HAP-1 (cell line): ENCODE measurements around the gene POGZ.
A peak's percentile ranks its signal among the peaks of the same experiment; 100 is the strongest.
"Not testable (repeated sequence)": the region's sequence is repeated elsewhere in the genome, so short reads cannot be mapped to it uniquely, and the experiment has no call there.

Experiments used
- DNase-seq, 2 experiments: peaks; one replicate each; pipeline ENCODE4 v3.0.0-alpha.2; 2016 to 2020; ENCODE audit warnings: low spot score in 2 of 2
- H3K27me3 ChIP-seq: fragments of 250-450 bp; sonication (Bioruptor Pico); 2 replicates; pipeline ENCODE4 v1.5.1; 2020; ENCODE audit warnings: low read depth, mild to moderate bottlenecking, moderate library complexity
- H3K36me3 ChIP-seq: fragments of 250-450 bp; sonication (Bioruptor Pico); replicated peaks from 2 replicates; pipeline ENCODE4 v1.5.1; 2020; ENCODE audit warnings: mild to moderate bottlenecking
- H3K4me1 ChIP-seq: fragments of 250-450 bp; sonication (Bioruptor Pico); 2 replicates; pipeline ENCODE4 v1.5.1; 2020; ENCODE audit warnings: mild to moderate bottlenecking
- H3K4me3 ChIP-seq: fragments of 250-450 bp; sonication (Bioruptor Pico); 2 replicates; pipeline ENCODE4 v1.5.1; 2020; ENCODE audit warnings: mild to moderate bottlenecking, moderate library complexity
- H3K9me3 ChIP-seq: fragments of 250-450 bp; sonication (Bioruptor Pico); 2 replicates; pipeline ENCODE4 v1.5.1; 2020; ENCODE audit warnings: mild to moderate bottlenecking, moderate library complexity
- in situ Hi-C: fragments of 300-500 bp; cut with MboI; formaldehyde crosslinking; loops from 3 replicates; pipeline ENCODE4 v1.14.3; 2020; ENCODE audit warnings: low sequenced_read_pairs, inconsistent platforms, mixed read lengths

The POGZ gene

DNA sequence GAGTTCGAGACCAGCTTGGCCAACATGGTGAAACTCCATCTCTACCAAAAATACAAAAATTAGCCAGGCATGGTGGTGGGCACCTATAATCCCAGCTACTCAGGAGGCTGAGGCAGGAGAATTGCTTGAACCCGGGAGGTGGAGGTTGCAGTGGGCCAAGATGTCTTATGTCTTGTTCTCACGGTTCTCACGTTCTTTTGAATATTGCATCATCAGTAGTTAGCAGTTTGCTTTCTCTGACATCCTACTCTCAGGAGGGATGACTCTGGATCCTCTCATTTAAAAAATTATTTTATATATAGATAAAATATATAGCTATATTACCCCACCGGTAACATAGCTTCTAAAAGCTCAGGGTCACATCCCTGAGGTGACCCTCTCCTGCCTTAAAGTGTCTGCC lies 63.0 kb downstream of the POGZ start:
- H3K27me3 ChIP-seq, DNase-seq, in situ Hi-C loops, H3K4me1 ChIP-seq, H3K9me3 ChIP-seq, H3K4me3 ChIP-seq: not testable (repeated sequence)
- H3K36me3 ChIP-seq: peaks cover 11% of the 10 kb centered on the region

DNA sequence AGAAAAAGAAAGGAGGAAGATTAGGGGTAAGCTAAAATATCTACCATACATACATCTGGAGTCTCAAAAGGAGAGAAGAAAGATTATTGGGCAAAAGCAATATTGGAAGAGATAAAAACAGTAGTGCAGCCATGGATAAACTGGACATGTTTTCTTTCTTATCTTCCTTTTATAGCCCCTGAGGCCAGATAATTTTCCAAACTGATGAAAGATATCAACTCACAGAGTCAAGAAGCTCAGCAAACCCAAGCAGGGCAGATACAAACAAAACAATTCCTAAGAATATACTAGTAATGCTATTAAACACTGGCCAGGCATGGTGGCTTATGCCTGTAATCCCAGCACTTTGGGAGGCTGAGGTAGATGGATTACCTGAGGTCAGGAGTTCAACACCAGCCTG lies 65.7 kb downstream of the POGZ start:
- in situ Hi-C loops: no loop called here
- H3K9me3 ChIP-seq: no peaks in the 10 kb centered on the region
- no peaks in the 10 kb centered on the region for H3K4me1 ChIP-seq
- no peak overlapping the region for H3K4me3 ChIP-seq
- H3K27me3 ChIP-seq: peaks cover 4% of the 10 kb centered on the region; the same call in 1 of the 2 replicates
- no peak for DNase-seq
- no peaks in the 10 kb centered on the region for H3K36me3 ChIP-seq

DNA sequence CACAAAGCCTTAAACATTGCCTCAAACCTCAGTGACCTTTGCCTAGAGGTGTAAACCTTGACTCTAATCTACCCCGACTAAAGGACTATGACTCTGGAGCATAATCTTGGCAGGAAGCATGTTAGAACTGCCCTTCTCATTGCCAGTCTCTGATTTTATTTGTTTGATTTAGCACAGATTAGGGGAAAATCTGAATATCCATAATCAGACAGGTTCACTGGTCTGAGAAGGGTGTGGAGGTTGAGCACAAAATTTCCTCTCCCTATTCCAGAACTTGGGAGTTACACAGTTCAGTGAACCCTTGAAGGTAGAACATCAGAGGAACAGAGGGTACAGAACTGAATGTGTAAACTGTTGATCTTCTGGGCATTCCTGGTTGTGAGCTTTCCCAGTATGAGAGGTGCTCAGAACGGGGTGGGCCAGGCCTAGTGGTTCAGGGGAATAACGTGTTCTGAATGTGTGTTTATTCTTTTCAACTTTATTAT lies 68.2 kb downstream of the POGZ start:
- peaks cover 4% of the 10 kb centered on the region; the same call in 1 of the 2 replicates for H3K27me3 ChIP-seq
- no peak overlapping the region for H3K4me3 ChIP-seq
- H3K9me3 ChIP-seq: no peaks in the 10 kb centered on the region
- in situ Hi-C loops: no loop called here
- no peak for DNase-seq
- no peaks in the 10 kb centered on the region for H3K4me1 ChIP-seq
- H3K36me3 ChIP-seq: no peaks in the 10 kb centered on the region

GRCh38 chr1:151390221-151391078 lies 68.8 kb downstream of the POGZ start:
- in situ Hi-C loops: not testable (repeated sequence)

GRCh38 chr1:151386002-151386401 lies 73.3 kb downstream of the POGZ start:
- Histone ChIP-seq H3K4me3 (no peak overlapping the region), H3K4me1 (no peaks in the 10 kb centered on the region), H3K27me3 (no peaks in the 10 kb centered on the region), H3K9me3 (no peaks in the 10 kb centered on the region), H3K36me3 (no peaks in the 10 kb centered on the region)
- in situ Hi-C loops: no loop called here
- DNase-seq: no peak

More at GRCh38 chr1:151390221-151391078, 68.8 kb downstream of the POGZ start:
- H3K27me3 ChIP-seq, H3K36me3 ChIP-seq, DNase-seq, H3K4me1 ChIP-seq, H3K9me3 ChIP-seq, H3K4me3 ChIP-seq: not testable (repeated sequence)

DNA sequence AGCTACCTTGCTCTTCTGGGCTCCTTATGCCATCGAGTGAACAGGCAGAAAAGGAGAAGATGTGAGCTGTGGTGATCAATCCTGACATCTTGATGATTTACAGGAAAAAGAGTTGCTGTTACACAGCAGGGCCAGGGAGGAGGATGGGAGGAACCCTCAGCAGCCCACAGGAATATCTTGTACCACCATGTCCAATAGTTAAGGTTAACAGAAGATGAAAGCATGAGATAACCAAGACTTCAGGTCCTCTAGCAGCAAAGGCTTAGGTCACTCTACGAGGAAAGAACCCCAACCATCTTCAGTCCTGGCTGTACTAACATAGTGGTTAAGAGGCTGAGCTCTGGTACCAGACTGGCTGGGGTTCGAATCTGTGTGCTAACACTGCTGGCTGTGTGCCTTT lies 74.7 kb downstream of the POGZ start:
- no peaks in the 10 kb centered on the region for H3K4me1 ChIP-seq
- no peaks in the 10 kb centered on the region for H3K36me3 ChIP-seq
- no peak for DNase-seq
- H3K27me3 ChIP-seq: no peaks in the 10 kb centered on the region
- H3K9me3 ChIP-seq: no peaks in the 10 kb centered on the region
- in situ Hi-C loops: no loop called here
- H3K4me3 ChIP-seq: no peak overlapping the region

GRCh38 chr1:151377150-151377884 lies 82.0 kb downstream of the POGZ start:
- H3K36me3 ChIP-seq: no peaks in the 10 kb centered on the region

GRCh38 chr1:151373196-151373595 lies 86.1 kb downstream of the POGZ start:
- H3K9me3 ChIP-seq: no peaks in the 10 kb centered on the region
- in situ Hi-C loops: no loop called here
- DNase-seq: no peak
- no peak overlapping the region for H3K4me3 ChIP-seq
- 0 out of 2 replicates have a peak, but pooled peaks cover 2% of the 10 kb centered on the region for H3K4me1 ChIP-seq
- H3K27me3 ChIP-seq: no peaks in the 10 kb centered on the region
- no peaks in the 10 kb centered on the region for H3K36me3 ChIP-seq

More at GRCh38 chr1:151377150-151377884, 82.0 kb downstream of the POGZ start:
- Histone ChIP-seq H3K4me1 (no peaks in the 10 kb centered on the region), H3K4me3 (no peak overlapping the region), H3K27me3 (no peaks in the 10 kb centered on the region), H3K9me3 (no peaks in the 10 kb centered on the region)
- peak in 1 of 2 experiments; percentile 12 for DNase-seq
- in situ Hi-C loops: no loop called here

GRCh38 chr1:151372058-151372934 lies 87.0 kb downstream of the POGZ start, which contains the start of gene SELENBP1:
TSS of gene SELENBP1 (minus strand) at chr1:151372705. CDS start at chr1:151372641, 64 bp downstream.
- Histone ChIP-seq H3K4me1 (0 out of 2 replicates have a peak, but pooled peaks cover 2% of the 10 kb centered on the region), H3K4me3 (peak within 1 kb of the TSS; percentile 14), H3K9me3 (no peaks in the 10 kb centered on the region), H3K27me3 (no peaks in the 10 kb centered on the region), H3K36me3 (no peaks in the 10 kb centered on the region)
- in situ Hi-C loops: no loop called here
- peak; percentile 8 to 53 for DNase-seq

DNA sequence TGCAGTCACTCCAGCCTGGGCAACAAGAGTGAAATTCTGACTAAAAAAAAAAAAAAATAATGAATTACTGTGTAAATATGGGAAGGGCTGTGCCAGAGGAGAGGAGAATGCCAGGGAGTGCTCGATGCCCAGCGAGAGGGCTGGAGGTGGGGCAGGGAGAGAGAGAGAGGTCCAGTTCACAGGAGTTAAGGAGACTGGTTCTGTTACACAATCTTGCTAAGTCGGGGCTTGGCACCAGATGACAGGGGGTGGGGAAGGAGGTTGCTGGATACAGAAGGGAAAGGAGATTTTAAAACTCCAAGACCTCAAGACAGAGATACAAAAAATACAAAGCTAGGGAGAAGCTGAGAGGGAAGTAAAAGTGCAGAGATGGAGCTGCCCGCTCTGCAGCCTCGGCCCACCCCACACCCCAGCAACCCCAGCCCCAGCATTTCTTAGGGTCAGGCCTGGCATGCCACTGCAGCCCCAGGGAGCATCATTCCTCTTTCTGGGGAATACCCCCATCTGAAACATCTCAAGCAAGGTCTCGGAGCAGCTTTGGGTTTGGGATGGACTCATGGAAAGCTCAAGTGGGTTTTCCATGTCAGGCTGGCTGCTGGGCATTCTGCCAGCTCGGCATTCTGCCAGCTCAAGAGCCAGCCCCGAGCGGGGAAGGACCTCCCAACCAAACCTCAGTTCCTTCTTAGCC lies 87.8 kb downstream of the POGZ start:
- H3K4me3 ChIP-seq: no peak overlapping the region
- in situ Hi-C loops: no loop called here

GRCh38 chr1:151370211-151370911 lies 88.9 kb downstream of the POGZ start:
- Histone ChIP-seq H3K27me3 (no peaks in the 10 kb centered on the region), H3K36me3 (no peaks in the 10 kb centered on the region), H3K9me3 (no peaks in the 10 kb centered on the region), H3K4me3 (no peak overlapping the region), H3K4me1 (0 out of 2 replicates have a peak, but pooled peaks cover 2% of the 10 kb centered on the region)
- in situ Hi-C loops: no loop called here
- no peak for DNase-seq

More for the DNA sequence above, 87.8 kb downstream of the POGZ start:
- H3K36me3 ChIP-seq: no peaks in the 10 kb centered on the region
- H3K4me1 ChIP-seq: 0 out of 2 replicates have a peak, but pooled peaks cover 2% of the 10 kb centered on the region
- no peaks in the 10 kb centered on the region for H3K27me3 ChIP-seq
- DNase-seq: peak in 1 of 2 experiments; percentile 22
- no peaks in the 10 kb centered on the region for H3K9me3 ChIP-seq

DNA sequence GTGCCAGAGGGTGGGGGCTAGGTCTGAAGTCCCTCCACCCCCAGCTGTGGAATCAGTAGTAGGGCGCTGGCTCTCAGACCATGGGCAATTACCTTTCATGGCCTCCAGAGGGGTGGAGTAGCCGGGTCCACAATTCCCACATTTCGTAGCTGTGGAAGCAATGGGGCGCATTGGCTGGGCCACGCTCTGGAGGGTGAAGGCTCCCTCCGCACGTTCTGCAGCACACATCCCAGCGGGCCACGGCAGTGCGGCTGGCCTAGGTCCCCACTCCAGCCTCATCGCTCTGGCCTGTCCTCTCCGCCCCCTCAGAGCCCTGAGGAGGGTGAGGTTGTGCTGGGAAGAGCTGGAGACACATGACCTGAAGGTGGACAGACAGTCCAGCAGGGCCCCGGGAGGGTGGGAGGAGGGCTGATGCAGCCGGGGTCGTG lies 89.7 kb downstream of the POGZ start:
- H3K9me3 ChIP-seq: no peaks in the 10 kb centered on the region
- in situ Hi-C loops: no loop called here
- no peaks in the 10 kb centered on the region for H3K27me3 ChIP-seq
- no peak overlapping the region for H3K4me3 ChIP-seq
- 0 out of 2 replicates have a peak, but pooled peaks cover 2% of the 10 kb centered on the region for H3K4me1 ChIP-seq
- no peaks in the 10 kb centered on the region for H3K36me3 ChIP-seq
- DNase-seq: no peak
